Keratinocyte (primary cell): ENCODE data around the gene DIS3L2. TPM values are rescaled to one million over a fixed set of nuclear protein-coding genes. Genes with fewer than 3 reads are reported as not detected.

ENCODE experiments used
- DNase-seq: peaks from one replicate; pipeline ENCODE4 v3.0.0-alpha.2; 2011; ENCODE audit warnings: low read depth, missing footprints, low spot score
- FAIRE-seq: peaks from 2 replicates; lab custom pipeline; 2011; peaks lifted over from hg19 to GRCh38; lab: Jason Lieb, UNC
- H2AFZ ChIP-seq: 2 replicates; pipeline ENCODE4 v1.6.0; 2012; ENCODE audit warnings: low read length, control low read depth, inconsistent platforms; ENCODE audit not compliant: control insufficient read depth
- H3K27ac ChIP-seq: 2 replicates; pipeline ENCODE4 v1.5.1; 2011; ENCODE audit warnings: low read length; ENCODE audit not compliant: control insufficient read depth, insufficient read depth
- H3K27me3 ChIP-seq: 3 replicates; pipeline ENCODE4 v1.6.0; 2011; ENCODE audit warnings: low read length; ENCODE audit not compliant: control insufficient read depth, insufficient read depth; ENCODE audit errors: extremely low read depth
- H3K36me3 ChIP-seq, 2 experiments: 2 replicates in 1 of 2; 3 replicates in 1 of 2; pipeline ENCODE4 v1.5.1; 2011; ENCODE audit warnings: low read length in 2 of 2, mild to moderate bottlenecking in 1 of 2; ENCODE audit not compliant: control insufficient read depth in 2 of 2, insufficient read depth in 2 of 2; ENCODE audit errors: extremely low read depth in 1 of 2
- H3K4me1 ChIP-seq: 3 replicates; pipeline ENCODE4 v1.5.1; 2011; ENCODE audit warnings: low read length; ENCODE audit not compliant: control insufficient read depth, insufficient read depth; ENCODE audit errors: extremely low read depth
- H3K4me2 ChIP-seq: 3 replicates; pipeline ENCODE4 v1.6.0; 2011; ENCODE audit warnings: low read depth, low read length; ENCODE audit not compliant: control insufficient read depth, insufficient read depth; ENCODE audit errors: extremely low read depth
- H3K4me3 ChIP-seq, 3 experiments: fragments of 200-600 bp in 1 of 3; sonication (generic) in 1 of 3; 2 replicates in 2 of 3; 3 replicates in 1 of 3; pipeline ENCODE4 v1.5.1; 2011 to 2016; ENCODE audit warnings: low read length in 3 of 3, mild to moderate bottlenecking in 3 of 3, control low read depth in 2 of 3, inconsistent platforms in 1 of 3, low read depth in 1 of 3, mixed read lengths in 1 of 3, mixed run types in 1 of 3, moderate library complexity in 1 of 3; ENCODE audit not compliant: control insufficient read depth in 2 of 3, insufficient read depth in 2 of 3; ENCODE audit errors: extremely low read depth in 1 of 3
- H3K79me2 ChIP-seq: 2 replicates; pipeline ENCODE4 v1.6.0; 2012; ENCODE audit warnings: low read length; ENCODE audit not compliant: control insufficient read depth, insufficient read depth
- H3K9ac ChIP-seq: 3 replicates; pipeline ENCODE4 v1.6.0; 2011; ENCODE audit warnings: low read length; ENCODE audit not compliant: control insufficient read depth, insufficient read depth; ENCODE audit errors: extremely low read depth
- H3K9me1 ChIP-seq: 3 replicates; pipeline ENCODE4 v1.6.0; 2011; ENCODE audit warnings: low read length; ENCODE audit not compliant: control insufficient read depth, insufficient read depth; ENCODE audit errors: extremely low read depth
- H3K9me3 ChIP-seq: 2 replicates; pipeline ENCODE4 v1.5.1; 2012; ENCODE audit warnings: low read depth, low read length; ENCODE audit not compliant: control insufficient read depth
- H4K20me1 ChIP-seq: 3 replicates; pipeline ENCODE4 v1.6.0; 2011; ENCODE audit warnings: low read length; ENCODE audit not compliant: control insufficient read depth, insufficient read depth; ENCODE audit errors: extremely low read depth
- EZH2 ChIP-seq: IDR thresholded peaks from one replicate; pipeline ENCODE4 v1.6.1; 2012; ENCODE audit warnings: inconsistent platforms, mild to moderate bottlenecking, low read length, moderate library complexity
- dilution Hi-C: fragments of 300-500 bp; cut with MboI; formaldehyde crosslinking; loops from one replicate; pipeline ENCODE4 v1.7.0; 2020; ENCODE audit warnings: low sequenced_read_pairs; ENCODE audit not compliant: extremely low pct_ligation_motif_present
- polyA plus RNA-seq, 5 experiments: library from polyadenylated mRNA; depleted of rRNA in 3 of 5; stranded (reverse) in 3 of 5; stranded (forward) in 1 of 5; unstranded in 1 of 5; fragments of >200 nt; gene quantifications; 1 replicate in 1 of 5; 2 replicates in 3 of 5; 3 replicates in 1 of 5; pipeline versions ENCODE4 v1.2.1 to v1.2.3, GENCODE V29; 2011 to 2012; ENCODE audit warnings: missing spikeins in 2 of 5, low read depth in 1 of 5, low replicate concordance in 1 of 5
- TF ChIP-seq, protein P1 (sequence below), 3 experiments: IDR thresholded peaks in 1 of 3; conservative IDR thresholded peaks in 1 of 3; optimal IDR thresholded peaks in 1 of 3; 2 replicates in 2 of 3; 3 replicates in 1 of 3; pipeline versions ENCODE3 to v1.5.1; 2011; ENCODE audit warnings: low read length in 3 of 3, mild to moderate bottlenecking in 3 of 3, moderate library complexity in 2 of 3, control low read depth in 1 of 3, inconsistent platforms in 1 of 3; ENCODE audit not compliant: insufficient read depth in 2 of 3; ENCODE audit errors: extremely low read depth in 1 of 3

DIS3L2 gene
- polyA plus RNA-seq, 1 donor (not counting 4 experiments of a cell fraction or from before 2014, with no cell fraction given) = 8.6 TPM

GRCh38 chr2:232299927-232300674 lies 338.6 kb downstream of the DIS3L2 start:
- H3K4me1 ChIP-seq = peaks cover 6% of the 10 kb centered on the region
- H3K27ac ChIP-seq = no peak overlapping the region
- peaks cover 7 to 8% of the 10 kb centered on the region in 2 experiments for H3K36me3 ChIP-seq
- no peaks in the 10 kb centered on the region for H3K9me1 ChIP-seq
- FAIRE-seq (peak; percentile 9), DNase-seq (no peak)
- dilution Hi-C loops = no loop called here
- H3K79me2 ChIP-seq = no peaks in the 10 kb centered on the region
- H3K4me3 ChIP-seq = no peak overlapping the region
- TF ChIP-seq, protein P1, sequence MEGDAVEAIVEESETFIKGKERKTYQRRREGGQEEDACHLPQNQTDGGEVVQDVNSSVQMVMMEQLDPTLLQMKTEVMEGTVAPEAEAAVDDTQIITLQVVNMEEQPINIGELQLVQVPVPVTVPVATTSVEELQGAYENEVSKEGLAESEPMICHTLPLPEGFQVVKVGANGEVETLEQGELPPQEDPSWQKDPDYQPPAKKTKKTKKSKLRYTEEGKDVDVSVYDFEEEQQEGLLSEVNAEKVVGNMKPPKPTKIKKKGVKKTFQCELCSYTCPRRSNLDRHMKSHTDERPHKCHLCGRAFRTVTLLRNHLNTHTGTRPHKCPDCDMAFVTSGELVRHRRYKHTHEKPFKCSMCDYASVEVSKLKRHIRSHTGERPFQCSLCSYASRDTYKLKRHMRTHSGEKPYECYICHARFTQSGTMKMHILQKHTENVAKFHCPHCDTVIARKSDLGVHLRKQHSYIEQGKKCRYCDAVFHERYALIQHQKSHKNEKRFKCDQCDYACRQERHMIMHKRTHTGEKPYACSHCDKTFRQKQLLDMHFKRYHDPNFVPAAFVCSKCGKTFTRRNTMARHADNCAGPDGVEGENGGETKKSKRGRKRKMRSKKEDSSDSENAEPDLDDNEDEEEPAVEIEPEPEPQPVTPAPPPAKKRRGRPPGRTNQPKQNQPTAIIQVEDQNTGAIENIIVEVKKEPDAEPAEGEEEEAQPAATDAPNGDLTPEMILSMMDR (optimal IDR thresholded peaks at IDR 0.05 in 1 of 3, IDR thresholded peaks at IDR 0.05 in 1 of 3, conservative IDR thresholded peaks at IDR 0.05 in 1 of 3; ENCODE audit: extremely low read depth in 1 of 3, insufficient read depth in 2 of 3, low read length in 3 of 3) = no peak
- TF ChIP-seq EZH2 = no peak
- no peaks in the 10 kb centered on the region for H4K20me1 ChIP-seq
- H2AFZ ChIP-seq = no peak overlapping the region
- H3K9me3 ChIP-seq = no peaks in the 10 kb centered on the region
- no peak overlapping the region for H3K9ac ChIP-seq
- H3K27me3 ChIP-seq = no peaks in the 10 kb centered on the region
- H3K4me2 ChIP-seq = no peak overlapping the region

GRCh38 chr2:232300894-232301387 lies 339.4 kb downstream of the DIS3L2 start:
- Histone ChIP-seq H3K9me3 (no peaks in the 10 kb centered on the region), H3K4me2 (no peak overlapping the region), H3K36me3 (peaks cover 7 to 8% of the 10 kb centered on the region in 2 experiments), H3K4me3 (no peak overlapping the region), H4K20me1 (no peaks in the 10 kb centered on the region), H3K4me1 (peaks cover 6% of the 10 kb centered on the region), H3K79me2 (no peaks in the 10 kb centered on the region), H3K9ac (no peak overlapping the region), H3K27me3 (no peaks in the 10 kb centered on the region), H3K27ac (no peak overlapping the region), H2AFZ (no peak overlapping the region), H3K9me1 (no peaks in the 10 kb centered on the region)
- TF ChIP-seq, protein P1 (optimal IDR thresholded peaks at IDR 0.05 in 1 of 3, IDR thresholded peaks at IDR 0.05 in 1 of 3, conservative IDR thresholded peaks at IDR 0.05 in 1 of 3; ENCODE audit: extremely low read depth in 1 of 3, insufficient read depth in 2 of 3, low read length in 3 of 3) = no peak
- no peak for TF ChIP-seq EZH2
- dilution Hi-C loops = no loop called here
- FAIRE-seq (no peak), DNase-seq (no peak)
